Measurements from ENCODE around the gene BHLHE23. TPM values are rescaled to one million over a fixed set of nuclear protein-coding genes. Genes with fewer than 3 reads are reported as not detected.

Gene BHLHE23
- total RNA-seq, 1 donor from 2014 or later: not detected

DNA sequence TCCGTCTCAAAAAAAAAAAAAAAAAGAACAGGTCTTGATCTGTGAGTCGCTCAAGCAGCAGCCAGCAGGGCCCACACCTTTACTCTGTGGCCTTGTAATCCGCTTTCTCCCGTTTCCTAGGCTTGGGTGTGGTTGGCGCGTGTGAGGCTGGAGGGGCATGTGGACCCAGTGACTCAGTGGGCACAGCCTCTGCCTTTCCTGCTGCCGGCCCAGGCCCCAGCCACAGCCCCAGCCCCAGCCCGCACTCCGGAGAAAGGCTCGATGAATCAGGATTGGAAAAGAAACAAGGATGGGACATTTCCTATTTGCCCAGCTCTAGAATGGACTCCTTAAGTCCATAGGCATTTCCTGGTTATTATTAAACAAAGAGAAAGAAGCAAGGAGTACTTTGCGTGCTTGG, 4.3 kb downstream of the BHLHE23 start:
- H3K4me3 Mint-ChIP-seq: no peak overlapping the region
- no peaks in the 10 kb centered on the region for H3K36me3 Mint-ChIP-seq
- peaks cover 84% of the 10 kb centered on the region for H3K27me3 Mint-ChIP-seq
- no peaks in the 10 kb centered on the region for H3K4me1 Mint-ChIP-seq (ENCODE audit: unreplicated experiment)
- no peaks in the 10 kb centered on the region for H3K9me3 Mint-ChIP-seq
- H3K27ac Mint-ChIP-seq: no peak overlapping the region
- TF ChIP-seq, protein P1, sequence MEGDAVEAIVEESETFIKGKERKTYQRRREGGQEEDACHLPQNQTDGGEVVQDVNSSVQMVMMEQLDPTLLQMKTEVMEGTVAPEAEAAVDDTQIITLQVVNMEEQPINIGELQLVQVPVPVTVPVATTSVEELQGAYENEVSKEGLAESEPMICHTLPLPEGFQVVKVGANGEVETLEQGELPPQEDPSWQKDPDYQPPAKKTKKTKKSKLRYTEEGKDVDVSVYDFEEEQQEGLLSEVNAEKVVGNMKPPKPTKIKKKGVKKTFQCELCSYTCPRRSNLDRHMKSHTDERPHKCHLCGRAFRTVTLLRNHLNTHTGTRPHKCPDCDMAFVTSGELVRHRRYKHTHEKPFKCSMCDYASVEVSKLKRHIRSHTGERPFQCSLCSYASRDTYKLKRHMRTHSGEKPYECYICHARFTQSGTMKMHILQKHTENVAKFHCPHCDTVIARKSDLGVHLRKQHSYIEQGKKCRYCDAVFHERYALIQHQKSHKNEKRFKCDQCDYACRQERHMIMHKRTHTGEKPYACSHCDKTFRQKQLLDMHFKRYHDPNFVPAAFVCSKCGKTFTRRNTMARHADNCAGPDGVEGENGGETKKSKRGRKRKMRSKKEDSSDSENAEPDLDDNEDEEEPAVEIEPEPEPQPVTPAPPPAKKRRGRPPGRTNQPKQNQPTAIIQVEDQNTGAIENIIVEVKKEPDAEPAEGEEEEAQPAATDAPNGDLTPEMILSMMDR (conservative IDR thresholded peaks at IDR 0.05): no peak
- no peak for DNase-seq (ENCODE audit: extremely low spot score, unreplicated experiment)

DNA sequence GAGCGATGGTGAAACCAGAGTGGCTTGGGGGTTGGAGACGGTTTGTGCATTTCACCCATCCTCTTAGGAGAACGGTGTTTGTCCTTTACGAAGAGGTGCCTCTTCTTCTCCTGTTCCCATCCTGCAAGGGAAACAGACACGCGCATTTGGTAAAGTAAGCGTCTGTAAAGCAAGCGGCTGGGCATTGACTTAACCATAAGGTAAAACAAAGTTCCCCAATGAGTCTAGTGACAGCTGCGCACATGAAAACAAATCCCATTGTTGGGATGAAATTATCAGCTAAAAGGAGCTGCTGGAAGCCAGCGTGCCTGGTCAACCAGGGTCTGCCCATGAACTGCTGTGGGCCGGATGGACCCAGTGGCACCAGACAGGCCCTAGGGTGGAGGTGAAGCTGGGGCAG, 5.8 kb downstream of the BHLHE23 start:
- H3K27ac Mint-ChIP-seq: no peak overlapping the region
- TF ChIP-seq, protein P1 (conservative IDR thresholded peaks at IDR 0.05): no peak
- no peaks in the 10 kb centered on the region for H3K36me3 Mint-ChIP-seq
- H3K4me1 Mint-ChIP-seq (ENCODE audit: unreplicated experiment): no peaks in the 10 kb centered on the region
- no peaks in the 10 kb centered on the region for H3K9me3 Mint-ChIP-seq
- H3K4me3 Mint-ChIP-seq: no peak overlapping the region
- peaks cover 91% of the 10 kb centered on the region for H3K27me3 Mint-ChIP-seq
- no peak for DNase-seq (ENCODE audit: extremely low spot score, unreplicated experiment)

DNA sequence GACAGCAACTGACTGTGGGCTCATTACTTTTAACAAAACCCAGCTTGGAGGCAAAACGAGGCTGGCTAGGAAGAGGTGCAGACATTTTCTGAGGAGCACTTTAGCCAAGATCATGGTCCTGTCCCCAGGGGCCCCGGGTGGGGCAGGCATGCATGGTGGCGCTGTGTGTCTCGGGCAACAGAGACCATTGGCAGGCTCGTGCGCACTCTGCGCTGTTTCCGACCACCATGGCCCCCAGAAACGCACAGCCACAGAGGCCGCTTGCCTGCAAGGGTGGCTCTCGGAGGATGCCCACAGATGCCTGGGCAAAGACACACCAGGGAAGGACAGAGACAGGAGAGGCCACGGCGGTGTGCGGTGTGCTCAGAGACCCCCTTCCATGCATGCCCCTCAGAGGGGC, 6.7 kb downstream of the BHLHE23 start:
- TF ChIP-seq, protein P1 (conservative IDR thresholded peaks at IDR 0.05): no peak
- no peaks in the 10 kb centered on the region for H3K4me1 Mint-ChIP-seq (ENCODE audit: unreplicated experiment)
- no peak overlapping the region for H3K4me3 Mint-ChIP-seq
- no peak overlapping the region for H3K27ac Mint-ChIP-seq
- H3K36me3 Mint-ChIP-seq: no peaks in the 10 kb centered on the region
- H3K9me3 Mint-ChIP-seq: no peaks in the 10 kb centered on the region
- H3K27me3 Mint-ChIP-seq: peaks cover 92% of the 10 kb centered on the region
- DNase-seq (ENCODE audit: extremely low spot score, unreplicated experiment): no peak

DNA sequence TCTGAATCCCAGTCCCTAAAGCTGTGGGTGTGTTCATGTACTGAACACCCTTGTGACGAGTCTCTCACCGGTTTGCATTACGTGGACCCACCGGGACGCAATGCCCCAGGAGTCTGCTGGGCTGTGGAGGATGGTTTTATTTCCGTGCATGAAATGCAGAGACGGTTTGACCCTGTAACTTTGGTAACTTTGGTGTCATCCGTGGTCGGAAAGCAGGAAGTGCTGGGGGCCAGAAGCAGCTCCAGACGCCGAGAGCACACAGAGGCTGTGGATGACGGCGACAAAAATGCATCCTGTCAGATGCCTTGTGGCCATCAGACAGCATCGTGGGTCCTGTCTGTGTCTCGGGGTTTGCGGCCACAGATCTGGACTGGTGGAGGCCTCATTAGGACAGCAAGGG, 7.2 kb downstream of the BHLHE23 start:
- H3K4me1 Mint-ChIP-seq (ENCODE audit: unreplicated experiment): no peaks in the 10 kb centered on the region
- no peaks in the 10 kb centered on the region for H3K36me3 Mint-ChIP-seq
- H3K9me3 Mint-ChIP-seq: no peaks in the 10 kb centered on the region
- peaks cover 94% of the 10 kb centered on the region for H3K27me3 Mint-ChIP-seq
- no peak for DNase-seq (ENCODE audit: extremely low spot score, unreplicated experiment)
- H3K4me3 Mint-ChIP-seq: no peak overlapping the region
- TF ChIP-seq, protein P1 (conservative IDR thresholded peaks at IDR 0.05): no peak
- no peak overlapping the region for H3K27ac Mint-ChIP-seq

DNA sequence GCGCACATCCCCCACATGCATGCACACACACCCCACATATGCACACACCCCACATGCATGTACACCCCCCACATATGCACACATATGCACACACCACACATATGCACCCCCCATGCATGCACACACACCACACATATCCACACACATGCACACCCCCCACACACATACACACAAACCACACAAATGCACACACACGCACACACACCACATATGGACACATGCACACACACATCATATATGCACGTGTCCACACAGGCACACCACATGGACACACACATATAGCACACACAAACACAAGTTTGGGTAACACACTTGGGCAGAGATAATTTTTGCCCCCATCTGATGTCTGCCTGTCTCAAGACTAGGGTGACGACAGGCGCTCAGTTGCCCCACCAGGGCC, 8.3 kb downstream of the BHLHE23 start:
- Mint-ChIP-seq H3K4me1 (ENCODE audit: unreplicated experiment) (no peaks in the 10 kb centered on the region), H3K9me3 (no peaks in the 10 kb centered on the region), H3K27ac (no peak overlapping the region), H3K27me3 (peaks cover 88% of the 10 kb centered on the region), H3K36me3 (no peaks in the 10 kb centered on the region), H3K4me3 (no peak overlapping the region)
- TF ChIP-seq, protein P1 (conservative IDR thresholded peaks at IDR 0.05): no peak
- DNase-seq (ENCODE audit: extremely low spot score, unreplicated experiment): no peak

DNA sequence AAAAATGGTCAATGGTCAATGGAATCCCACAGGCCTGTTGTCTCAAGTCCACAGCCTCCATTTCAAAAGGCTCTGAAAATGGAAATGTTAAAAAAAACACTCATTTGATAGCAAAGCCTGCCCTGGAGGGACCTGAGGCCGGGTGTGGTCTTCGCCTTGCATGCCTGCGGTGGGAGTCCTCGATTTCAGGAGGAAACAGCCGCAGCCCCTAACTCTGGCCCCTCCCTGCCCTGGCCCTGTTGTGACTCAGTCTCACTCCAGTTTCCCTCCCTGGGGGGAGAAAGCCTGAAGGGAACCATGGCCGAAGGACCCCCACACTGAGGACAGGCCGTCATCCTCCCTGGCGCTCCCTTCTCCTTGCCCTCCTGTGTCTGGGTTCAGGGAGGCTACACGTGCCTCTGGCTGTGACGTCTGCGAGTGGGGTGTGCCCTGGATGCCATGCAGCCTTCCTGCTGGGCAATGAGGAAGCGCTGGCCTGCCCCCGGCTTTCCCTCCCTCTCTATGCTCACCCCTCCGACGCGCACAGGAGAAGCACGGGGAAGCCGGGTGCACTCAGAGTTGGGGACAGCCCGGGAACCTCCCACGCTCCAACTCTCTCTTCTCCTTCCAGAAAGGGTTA, 9.2 kb downstream of the BHLHE23 start:
- H3K4me1 Mint-ChIP-seq (ENCODE audit: unreplicated experiment): no peaks in the 10 kb centered on the region
- DNase-seq (ENCODE audit: extremely low spot score, unreplicated experiment): no peak
- no peak overlapping the region for H3K4me3 Mint-ChIP-seq
- TF ChIP-seq, protein P1 (conservative IDR thresholded peaks at IDR 0.05): no peak
- peaks cover 84% of the 10 kb centered on the region for H3K27me3 Mint-ChIP-seq
- no peak overlapping the region for H3K27ac Mint-ChIP-seq
- H3K9me3 Mint-ChIP-seq: no peaks in the 10 kb centered on the region
- no peaks in the 10 kb centered on the region for H3K36me3 Mint-ChIP-seq
